Upper lobe of right lung (tissue), 1 donor: Measurements from ENCODE around the gene INA. TPM values are rescaled to one million over a fixed set of nuclear protein-coding genes. Genes with fewer than 3 reads are reported as not detected.

Experiments
- ATAC-seq: fragments of 200-7000 bp; cut with Tn5 transposase; one replicate; pipeline ENCODE4 v1.9.1; 2020; ENCODE audit warnings: mild to moderate bottlenecking, moderate library complexity
- DNase-seq: peaks from one replicate; pipeline ENCODE4 v3.0.0-alpha.2; 2020
- H3K27ac ChIP-seq: fragments of 200-600 bp; one replicate; pipeline ENCODE4 v1.8.0; 2022
- H3K27me3 ChIP-seq: fragments of 200-600 bp; one replicate; pipeline ENCODE4 v1.8.0; 2022; ENCODE audit warnings: mild to moderate bottlenecking
- H3K36me3 ChIP-seq: fragments of 200-600 bp; one replicate; pipeline ENCODE4 v1.8.0; 2022
- H3K4me1 ChIP-seq: fragments of 200-600 bp; one replicate; pipeline ENCODE4 v1.8.0; 2022
- H3K4me3 ChIP-seq: fragments of 200-600 bp; one replicate; pipeline ENCODE4 v1.8.0; 2022; ENCODE audit warnings: mild to moderate bottlenecking
- H3K9me3 ChIP-seq: fragments of 200-600 bp; one replicate; pipeline ENCODE4 v1.8.0; 2022
- CTCF ChIP-seq: fragments of 200-600 bp; IDR thresholded peaks from one replicate; pipeline ENCODE4 v1.8.0; 2022; ENCODE audit warnings: antibody characterized with exemption
- intact Hi-C: fragments of 100-400 bp; cut with DNase I; formaldehyde crosslinking; loops from one replicate; pipeline ENCODE4 v1.11.0; 2022
- total RNA-seq: library from RNA; stranded (reverse); fragmentation: NEBNext Ultra II Directional; extraction: Animal tissue kit (Norgen Biotek cat#: 25700); gene quantifications from one replicate; pipeline ENCODE4 v1.2.1, GENCODE V29; 2021
- donor health status: DM: no; HTN: yes; CAD: no; lungs with severe emphysema.

Gene INA
- total RNA-seq, 1 donor from 2014 or later: not detected

GRCh38 chr10:103336370-103336769 is 59.4 kb downstream of the INA start:
- Histone ChIP-seq H3K9me3 (no peaks in the 10 kb centered on the region), H3K36me3 (peaks cover 44% of the 10 kb centered on the region), H3K4me1 (no peaks in the 10 kb centered on the region), H3K27me3 (no peaks in the 10 kb centered on the region), H3K4me3 (no peak overlapping the region), H3K27ac (no peak overlapping the region)
- no peak for TF ChIP-seq CTCF
- DNase-seq (no peak), ATAC-seq (no peak)
- intact Hi-C loops: loop anchor here (10.0 kb wide), 1 partner anchor 422 kb away; the partner anchor contains the start of gene CNNM2

Other genes with a start within 250 kb of the INA start
- 92.7 TPM for gene NT5C2, start 83.9 kb upstream of the INA start, total RNA-seq
- not detected for gene RPEL1, start 31.3 kb upstream of the INA start, total RNA-seq
- gene PCGF6, start 74.0 kb downstream of the INA start, total RNA-seq: 5.5 TPM
- 4.1 TPM for gene TAF5, start 90.8 kb downstream of the INA start, total RNA-seq
- 206 TPM for gene ATP5MK, start 119.3 kb downstream of the INA start, total RNA-seq
- gene PDCD11, start 119.5 kb downstream of the INA start, total RNA-seq: 25.1 TPM
- 29.4 TPM for gene CALHM2, start 175.2 kb downstream of the INA start, total RNA-seq
- not detected for gene CALHM1, start 181.8 kb downstream of the INA start, total RNA-seq
- not detected for gene CALHM3, start 202.1 kb downstream of the INA start, total RNA-seq
- gene NEURL1, start 216.6 kb downstream of the INA start, total RNA-seq: 0.64 TPM